Ascending aorta (tissue), 2 donors: ENCODE data around the gene PER1. TPM values are rescaled to one million over a fixed set of nuclear protein-coding genes. Genes with fewer than 3 reads are reported as not detected.

ENCODE experiments used
- DNase-seq, 2 donors: peaks; one replicate each; pipeline ENCODE4 v3.0.0-alpha.2; 2019; ENCODE audit warnings: low spot score in 2 of 2
- H3K27ac ChIP-seq, 2 donors: fragments of 200-600 bp; sonication (generic); one replicate each; pipeline ENCODE4 v1.5.1; 2016 to 2017; ENCODE audit warnings: mild to moderate bottlenecking in 1 of 2
- H3K27me3 ChIP-seq: fragments of 200-600 bp; sonication (generic); one replicate; pipeline ENCODE4 v1.5.1; 2017
- H3K36me3 ChIP-seq, 2 donors: fragments of 200-600 bp; sonication (generic); one replicate each; pipeline ENCODE4 v1.5.1; 2016
- H3K4me1 ChIP-seq, 2 donors: fragments of 200-600 bp; sonication (generic); one replicate each; pipeline ENCODE4 v1.5.1; 2016 to 2017; ENCODE audit warnings: mild to moderate bottlenecking in 1 of 2
- H3K4me3 ChIP-seq, 2 donors: fragments of 200-600 bp; sonication (generic); one replicate each; pipeline ENCODE4 v1.5.1; 2016 to 2017; ENCODE audit warnings: mild to moderate bottlenecking in 1 of 2
- H3K9me3 ChIP-seq, 2 donors: fragments of 200-600 bp; sonication (generic); one replicate each; pipeline ENCODE4 v1.5.1; 2016
- CTCF ChIP-seq, 3 experiments: fragments of 200-600 bp in 2 of 3; fragments of 450-650 bp in 1 of 3; sonication (generic) in 2 of 3; IDR thresholded peaks; one replicate each; pipeline ENCODE4 v1.5.1; 2016 to 2019; ENCODE audit warnings: antibody characterized with exemption in 3 of 3, mild to moderate bottlenecking in 1 of 3, moderate library complexity in 1 of 3
- intact Hi-C: fragments of 100-400 bp; cut with DNase I; formaldehyde crosslinking; loops from one replicate; pipeline ENCODE4 v1.15.1; 2023
- total RNA-seq: library from RNA; depleted of rRNA; stranded (reverse); fragments of >200 nt; gene quantifications from one replicate; pipeline ENCODE4 v1.1.0, GENCODE V29; 2016

Gene PER1
- total RNA-seq, 1 donor from 2014 or later: 178 TPM

GRCh38 chr17:8149419-8150193 is 2.6 kb downstream of the PER1 start:
- no peaks in the 10 kb centered on the region for H3K27me3 ChIP-seq
- peaks cover 69 to 71% of the 10 kb centered on the region in 2 donors for H3K36me3 ChIP-seq
- DNase-seq: peak in 1 of 2 donors; percentile 67
- peak overlapping the region; percentile 80 to 90 for H3K4me3 ChIP-seq
- H3K9me3 ChIP-seq: no peaks in the 10 kb centered on the region
- intact Hi-C loops: no loop called here
- H3K4me1 ChIP-seq: peaks cover 15 to 43% of the 10 kb centered on the region in 2 donors
- no peak for TF ChIP-seq CTCF (IDR thresholded peaks at IDR 0.05)
- peak overlapping the region; percentile 99 for H3K27ac ChIP-seq

- DNase-seq: no peak
- H3K4me1 ChIP-seq: peaks cover 15 to 40% of the 10 kb centered on the region in 2 donors
- no peak for TF ChIP-seq CTCF (IDR thresholded peaks at IDR 0.05)
- intact Hi-C loops: no loop called here
- H3K4me3 ChIP-seq: no peak overlapping the region
- peak overlapping the region; percentile 99 for H3K27ac ChIP-seq
- no peaks in the 10 kb centered on the region for H3K27me3 ChIP-seq
- no peaks in the 10 kb centered on the region for H3K9me3 ChIP-seq
- peaks cover 80 to 82% of the 10 kb centered on the region in 2 donors for H3K36me3 ChIP-seq
Observed at GRCh38 chr17:8148560-8148959, 3.6 kb downstream of the PER1 start.

GRCh38 chr17:8147805-8148404 is 4.3 kb downstream of the PER1 start:
- peak overlapping the region; percentile 99 for H3K27ac ChIP-seq
- no peak for TF ChIP-seq CTCF (IDR thresholded peaks at IDR 0.05)
- peak in 1 of 2 donors; percentile 61 for DNase-seq
- intact Hi-C loops: no loop called here
- peaks cover 82 to 83% of the 10 kb centered on the region in 2 donors for H3K36me3 ChIP-seq
- H3K27me3 ChIP-seq: no peaks in the 10 kb centered on the region
- H3K4me1 ChIP-seq: peaks cover 12 to 33% of the 10 kb centered on the region in 2 donors
- no peaks in the 10 kb centered on the region for H3K9me3 ChIP-seq
- no peak overlapping the region for H3K4me3 ChIP-seq

- DNase-seq: peak in 1 of 2 donors; percentile 66
- TF ChIP-seq CTCF (IDR thresholded peaks at IDR 0.05): no peak
- Histone ChIP-seq H3K27ac (peak overlapping the region; percentile 99), H3K9me3 (no peaks in the 10 kb centered on the region), H3K27me3 (no peaks in the 10 kb centered on the region), H3K4me3 (no peak overlapping the region), H3K36me3 (peaks cover 86 to 87% of the 10 kb centered on the region in 2 donors), H3K4me1 (peaks cover 8 to 28% of the 10 kb centered on the region in 2 donors)
- intact Hi-C loops: no loop called here
Observed at GRCh38 chr17:8147141-8147804, 4.9 kb downstream of the PER1 start.

GRCh38 chr17:8146381-8147140 is 5.6 kb downstream of the PER1 start:
- Histone ChIP-seq H3K9me3 (no peaks in the 10 kb centered on the region), H3K27ac (peak overlapping the region; percentile 99), H3K4me1 (peaks cover 8 to 28% of the 10 kb centered on the region in 2 donors), H3K27me3 (no peaks in the 10 kb centered on the region), H3K36me3 (peaks cover 93 to 94% of the 10 kb centered on the region in 2 donors), H3K4me3 (no peak overlapping the region)
- peak in 1 of 2 donors; percentile 62 for DNase-seq
- intact Hi-C loops: no loop called here
- TF ChIP-seq CTCF (IDR thresholded peaks at IDR 0.05): no peak
